Neutrophil (primary cell): ENCODE measurements around the gene TPX2.

Source experiments
- H3K27ac ChIP-seq: fragments of 200-600 bp; sonication (generic); 2 replicates; pipeline ENCODE4 v1.5.1; 2016; ENCODE audit warnings: mild to moderate bottlenecking, moderate library complexity
- H3K27me3 ChIP-seq: fragments of 200-600 bp; sonication (generic); 2 replicates; pipeline ENCODE4 v1.6.0; 2016; ENCODE audit warnings: mild to moderate bottlenecking
- H3K36me3 ChIP-seq: fragments of 200-600 bp; sonication (generic); 2 replicates; pipeline ENCODE4 v1.5.1; 2017
- H3K4me1 ChIP-seq, 2 experiments: fragments of 200-600 bp in 1 of 2; sonication (generic) in 1 of 2; 1 replicate in 1 of 2; 2 replicates in 1 of 2; pipeline versions ENCODE4 v1.5.1 to v1.6.1; 2013 to 2016; ENCODE audit warnings: low read depth in 1 of 2, low read length in 1 of 2, mild to moderate bottlenecking in 1 of 2, moderate library complexity in 1 of 2; ENCODE audit not compliant: control insufficient read depth in 1 of 2, insufficient read depth in 1 of 2
- H3K4me3 ChIP-seq, 2 experiments: fragments of 200-600 bp in 1 of 2; sonication (generic) in 1 of 2; 1 replicate in 1 of 2; 2 replicates in 1 of 2; pipeline ENCODE4 v1.5.1; 2013 to 2016; ENCODE audit warnings: low read depth in 1 of 2, low read length in 1 of 2, mild to moderate bottlenecking in 1 of 2, moderate library complexity in 1 of 2
- H3K9me3 ChIP-seq: fragments of 200-600 bp; sonication (generic); 2 replicates; pipeline ENCODE4 v1.5.1; 2016
- TF ChIP-seq, protein P1 (sequence below): fragments of 200-600 bp; sonication (generic); IDR thresholded peaks from 2 replicates; pipeline ENCODE4 v1.5.1; 2016; ENCODE audit warnings: antibody characterized with exemption

Gene TPX2

DNA sequence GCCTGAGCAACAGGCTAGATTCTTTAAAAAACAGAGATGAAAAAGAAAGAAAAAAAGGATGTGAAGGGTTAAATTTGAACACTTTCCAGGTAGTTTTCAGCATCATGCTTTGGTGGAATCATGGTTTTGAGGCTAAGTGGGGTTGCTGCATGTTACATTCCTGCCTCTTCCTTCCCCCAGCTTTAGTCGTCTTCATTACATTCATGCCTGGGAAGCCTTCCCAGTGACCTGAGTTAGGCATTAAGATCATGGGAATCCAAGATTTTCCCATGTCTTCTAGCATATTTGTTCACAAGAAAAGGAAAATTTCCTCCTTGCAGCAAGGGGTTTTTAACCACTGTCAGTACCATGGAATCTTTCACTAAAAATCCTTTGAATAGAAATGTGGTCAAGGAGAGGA is 12.0 kb downstream of the TPX2 start:
- Histone ChIP-seq H3K36me3 (no peaks in the 10 kb centered on the region), H3K27ac (no peak overlapping the region), H3K9me3 (no peaks in the 10 kb centered on the region), H3K4me3 (no peak overlapping the region), H3K4me1 (peaks cover 6 to 7% of the 10 kb centered on the region in 2 experiments), H3K27me3 (no peaks in the 10 kb centered on the region)
- TF ChIP-seq, protein P1, sequence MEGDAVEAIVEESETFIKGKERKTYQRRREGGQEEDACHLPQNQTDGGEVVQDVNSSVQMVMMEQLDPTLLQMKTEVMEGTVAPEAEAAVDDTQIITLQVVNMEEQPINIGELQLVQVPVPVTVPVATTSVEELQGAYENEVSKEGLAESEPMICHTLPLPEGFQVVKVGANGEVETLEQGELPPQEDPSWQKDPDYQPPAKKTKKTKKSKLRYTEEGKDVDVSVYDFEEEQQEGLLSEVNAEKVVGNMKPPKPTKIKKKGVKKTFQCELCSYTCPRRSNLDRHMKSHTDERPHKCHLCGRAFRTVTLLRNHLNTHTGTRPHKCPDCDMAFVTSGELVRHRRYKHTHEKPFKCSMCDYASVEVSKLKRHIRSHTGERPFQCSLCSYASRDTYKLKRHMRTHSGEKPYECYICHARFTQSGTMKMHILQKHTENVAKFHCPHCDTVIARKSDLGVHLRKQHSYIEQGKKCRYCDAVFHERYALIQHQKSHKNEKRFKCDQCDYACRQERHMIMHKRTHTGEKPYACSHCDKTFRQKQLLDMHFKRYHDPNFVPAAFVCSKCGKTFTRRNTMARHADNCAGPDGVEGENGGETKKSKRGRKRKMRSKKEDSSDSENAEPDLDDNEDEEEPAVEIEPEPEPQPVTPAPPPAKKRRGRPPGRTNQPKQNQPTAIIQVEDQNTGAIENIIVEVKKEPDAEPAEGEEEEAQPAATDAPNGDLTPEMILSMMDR, result no peak

DNA sequence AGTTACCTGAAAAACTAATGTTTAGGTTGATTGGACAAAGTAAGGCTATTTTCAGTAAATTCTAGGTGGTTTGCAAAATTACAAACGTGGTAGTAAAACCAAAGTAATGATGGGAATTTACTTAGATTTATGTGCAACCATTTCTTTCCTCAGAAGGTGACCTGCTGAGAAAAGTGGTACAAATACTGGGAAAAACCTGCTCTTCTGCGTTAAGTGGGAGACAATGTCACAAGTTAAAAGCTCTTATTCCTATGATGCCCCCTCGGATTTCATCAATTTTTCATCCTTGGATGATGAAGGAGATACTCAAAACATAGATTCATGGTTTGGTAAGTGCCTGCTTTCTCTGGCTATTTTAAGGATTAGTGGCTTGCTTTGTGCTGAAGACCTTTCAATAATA is 18.2 kb downstream of the TPX2 start:
- Histone ChIP-seq H3K27ac (no peak overlapping the region), H3K4me3 (no peak overlapping the region), H3K36me3 (peaks cover 20% of the 10 kb centered on the region), H3K27me3 (no peaks in the 10 kb centered on the region), H3K9me3 (no peaks in the 10 kb centered on the region), H3K4me1 (no peaks in the 10 kb centered on the region)
- TF ChIP-seq, protein P1, result no peak

DNA sequence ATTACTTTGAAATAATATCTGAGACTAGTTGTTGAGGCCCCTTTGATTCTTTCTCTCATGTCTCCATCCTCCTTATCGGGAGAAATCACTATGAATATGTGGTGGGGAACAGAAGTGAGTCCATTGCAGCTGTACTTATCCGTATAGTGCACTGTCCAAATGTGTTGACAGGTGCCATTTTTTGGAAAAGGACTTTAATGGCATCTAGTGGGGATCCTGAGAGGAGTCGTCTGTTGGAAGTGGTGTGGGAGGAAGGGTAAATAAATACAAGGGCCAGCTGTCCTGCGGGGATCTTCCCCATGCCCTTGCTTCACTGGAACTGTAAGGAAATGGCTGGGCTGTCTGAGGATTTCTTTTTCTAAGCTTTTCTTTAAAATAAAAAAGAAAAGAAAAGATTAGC is 19.4 kb downstream of the TPX2 start:
- TF ChIP-seq, protein P1, result no peak
- H3K27ac ChIP-seq, result no peak overlapping the region
- H3K4me1 ChIP-seq, result no peaks in the 10 kb centered on the region
- no peaks in the 10 kb centered on the region for H3K9me3 ChIP-seq
- H3K36me3 ChIP-seq, result peaks cover 20% of the 10 kb centered on the region
- H3K27me3 ChIP-seq, result no peaks in the 10 kb centered on the region
- H3K4me3 ChIP-seq, result no peak overlapping the region

DNA sequence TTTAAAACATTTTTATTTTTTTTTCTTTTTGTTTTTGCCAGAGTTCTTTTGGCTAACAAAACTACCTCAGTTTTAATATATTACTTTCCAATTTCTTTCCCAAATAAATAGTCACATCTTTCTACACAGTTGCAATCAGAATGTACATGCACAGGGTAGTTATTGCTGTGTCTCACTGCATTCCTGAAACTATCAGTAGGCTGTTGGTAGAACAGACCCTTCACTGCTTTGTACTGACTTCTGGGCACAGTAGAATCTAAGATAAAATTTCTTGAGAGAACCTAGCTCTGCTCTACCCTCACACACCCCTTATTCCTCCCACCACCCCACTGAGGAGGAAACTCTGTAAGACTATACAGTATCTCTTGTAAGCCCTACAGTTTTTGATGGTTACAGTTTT is 19.9 kb downstream of the TPX2 start:
- Histone ChIP-seq H3K9me3 (no peaks in the 10 kb centered on the region), H3K27me3 (no peaks in the 10 kb centered on the region), H3K36me3 (peaks cover 20% of the 10 kb centered on the region), H3K4me3 (no peak overlapping the region), H3K4me1 (no peaks in the 10 kb centered on the region), H3K27ac (no peak overlapping the region)
- TF ChIP-seq, protein P1, result no peak

DNA sequence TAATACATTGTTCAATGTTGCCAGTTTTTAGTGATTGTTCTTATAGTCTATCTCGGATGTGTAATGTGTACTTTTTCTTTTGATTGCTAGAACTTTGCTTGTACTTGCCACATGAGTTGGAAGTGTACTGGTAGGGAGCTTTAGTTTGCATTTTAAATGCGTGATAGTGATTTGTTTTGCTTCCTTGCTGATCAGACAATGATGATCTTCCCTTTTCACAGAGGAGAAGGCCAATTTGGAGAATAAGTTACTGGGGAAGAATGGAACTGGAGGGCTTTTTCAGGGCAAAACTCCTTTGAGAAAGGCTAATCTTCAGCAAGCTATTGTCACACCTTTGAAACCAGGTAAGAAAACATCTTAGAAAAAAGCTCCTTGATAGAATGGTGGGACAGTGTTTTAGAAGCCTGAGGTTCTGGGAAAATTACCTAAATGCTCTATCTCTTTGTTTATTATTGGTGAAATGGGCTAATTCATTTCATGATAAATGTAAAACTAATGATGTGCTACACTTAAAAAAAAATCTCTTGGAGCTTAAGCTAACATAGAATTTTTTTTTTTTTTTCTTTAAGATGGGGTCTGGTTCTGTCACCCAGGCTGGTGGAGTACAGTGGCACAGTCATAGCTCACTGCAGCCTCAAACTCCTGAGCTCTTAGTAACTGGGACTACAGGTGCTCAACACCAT is 20.9 kb downstream of the TPX2 start:
- no peaks in the 10 kb centered on the region for H3K4me1 ChIP-seq
- TF ChIP-seq, protein P1, result no peak

More for the DNA sequence above, 20.9 kb downstream of the TPX2 start:
- no peaks in the 10 kb centered on the region for H3K27me3 ChIP-seq
- H3K4me3 ChIP-seq, result no peak overlapping the region
- no peak overlapping the region for H3K27ac ChIP-seq
- peaks cover 20% of the 10 kb centered on the region for H3K36me3 ChIP-seq
- H3K9me3 ChIP-seq, result no peaks in the 10 kb centered on the region
